ENCODE measurements around the gene C1orf210.

GRCh38 chr1:43232482-43232881 lies 52.9 kb downstream of the C1orf210 start:
- TF ChIP-seq CTCF (CRISPR knock-in tag; IDR thresholded peaks at IDR 0.05) = no peak
- no peak for TF ChIP-seq NONO (IDR thresholded peaks at IDR 0.05)
- TF ChIP-seq NONO (CRISPR knock-in tag; conservative IDR thresholded peaks at IDR 0.05) = no peak
- TF ChIP-seq PREB (CRISPR knock-in tag; IDR thresholded peaks at IDR 0.05) = no peak
- no peak for TF ChIP-seq HDAC2 (CRISPR knock-in tag; IDR thresholded peaks at IDR 0.05)
- TF ChIP-seq CEBPB (IDR thresholded peaks at IDR 0.05; ENCODE audit: borderline replicate concordance, low read depth, low read length) = no peak
- TF ChIP-seq PHB2 (IDR thresholded peaks at IDR 0.05; ENCODE audit: partially characterized antibody) = no peak
- TF ChIP-seq SMC3 (IDR thresholded peaks at IDR 0.05; ENCODE audit: low read length) = no peak
- no peak for TF ChIP-seq SP2 (CRISPR knock-in tag; IDR thresholded peaks at IDR 0.05)
- TF ChIP-seq NR0B2 (CRISPR knock-in tag; IDR thresholded peaks at IDR 0.05) = no peak
- TF ChIP-seq ZNF350 (CRISPR knock-in tag; IDR thresholded peaks at IDR 0.05; ENCODE audit: borderline replicate concordance, low read depth) = no peak
- TF ChIP-seq SNAPC4 (CRISPR knock-in tag; IDR thresholded peaks at IDR 0.05) = no peak
- no peak for TF ChIP-seq TBX3 (IDR thresholded peaks at IDR 0.05; ENCODE audit: borderline replicate concordance)
